ENCODE measurements around the gene CNNM1. TPM values are rescaled to one million over a fixed set of nuclear protein-coding genes. Genes with fewer than 3 reads are reported as not detected.
A peak's percentile ranks its signal among the peaks of the same experiment; 100 is the strongest.

Gene CNNM1
- total and polyA plus RNA-seq, 9 of the 15 experiments (the other 6 are each of a cell fraction or from before 2014, with no cell fraction given): not detected

DNA sequence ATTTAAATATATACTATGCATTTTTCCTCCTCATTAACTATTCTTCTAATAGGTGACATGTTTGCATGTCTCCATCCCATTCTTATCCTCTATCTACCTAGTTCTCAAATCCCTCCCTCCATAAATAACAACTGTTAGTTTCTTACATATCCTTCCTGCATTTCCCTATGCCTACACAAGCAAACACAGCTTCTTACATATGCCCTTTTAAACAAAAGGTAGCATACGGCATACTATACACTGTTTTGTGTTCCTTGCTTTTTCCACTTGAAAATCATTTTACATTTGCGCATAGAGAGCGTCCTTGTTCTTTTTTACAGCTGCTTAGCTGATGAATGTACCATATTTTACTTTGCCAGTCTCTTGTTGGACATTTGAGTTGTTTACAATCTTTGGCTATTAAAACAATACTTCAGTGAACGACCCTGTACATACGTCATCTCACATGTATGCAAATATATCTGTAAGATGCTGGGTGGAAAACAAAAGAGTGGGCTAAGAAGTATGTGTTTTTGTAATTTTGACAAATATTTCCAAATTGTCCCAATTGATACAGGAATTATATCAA is 93.5 kb downstream of the CNNM1 start (continued):
- TF ChIP-seq HDAC1 (IDR thresholded peaks at IDR 0.05): no peak
- peak; percentile 0; the same call in 1 of the 2 replicates for TF ChIP-seq SUPT5H (IDR thresholded peaks at IDR 0.05)
- TF ChIP-seq TARDBP (IDR thresholded peaks at IDR 0.05): no peak
- TF ChIP-seq, protein P1, sequence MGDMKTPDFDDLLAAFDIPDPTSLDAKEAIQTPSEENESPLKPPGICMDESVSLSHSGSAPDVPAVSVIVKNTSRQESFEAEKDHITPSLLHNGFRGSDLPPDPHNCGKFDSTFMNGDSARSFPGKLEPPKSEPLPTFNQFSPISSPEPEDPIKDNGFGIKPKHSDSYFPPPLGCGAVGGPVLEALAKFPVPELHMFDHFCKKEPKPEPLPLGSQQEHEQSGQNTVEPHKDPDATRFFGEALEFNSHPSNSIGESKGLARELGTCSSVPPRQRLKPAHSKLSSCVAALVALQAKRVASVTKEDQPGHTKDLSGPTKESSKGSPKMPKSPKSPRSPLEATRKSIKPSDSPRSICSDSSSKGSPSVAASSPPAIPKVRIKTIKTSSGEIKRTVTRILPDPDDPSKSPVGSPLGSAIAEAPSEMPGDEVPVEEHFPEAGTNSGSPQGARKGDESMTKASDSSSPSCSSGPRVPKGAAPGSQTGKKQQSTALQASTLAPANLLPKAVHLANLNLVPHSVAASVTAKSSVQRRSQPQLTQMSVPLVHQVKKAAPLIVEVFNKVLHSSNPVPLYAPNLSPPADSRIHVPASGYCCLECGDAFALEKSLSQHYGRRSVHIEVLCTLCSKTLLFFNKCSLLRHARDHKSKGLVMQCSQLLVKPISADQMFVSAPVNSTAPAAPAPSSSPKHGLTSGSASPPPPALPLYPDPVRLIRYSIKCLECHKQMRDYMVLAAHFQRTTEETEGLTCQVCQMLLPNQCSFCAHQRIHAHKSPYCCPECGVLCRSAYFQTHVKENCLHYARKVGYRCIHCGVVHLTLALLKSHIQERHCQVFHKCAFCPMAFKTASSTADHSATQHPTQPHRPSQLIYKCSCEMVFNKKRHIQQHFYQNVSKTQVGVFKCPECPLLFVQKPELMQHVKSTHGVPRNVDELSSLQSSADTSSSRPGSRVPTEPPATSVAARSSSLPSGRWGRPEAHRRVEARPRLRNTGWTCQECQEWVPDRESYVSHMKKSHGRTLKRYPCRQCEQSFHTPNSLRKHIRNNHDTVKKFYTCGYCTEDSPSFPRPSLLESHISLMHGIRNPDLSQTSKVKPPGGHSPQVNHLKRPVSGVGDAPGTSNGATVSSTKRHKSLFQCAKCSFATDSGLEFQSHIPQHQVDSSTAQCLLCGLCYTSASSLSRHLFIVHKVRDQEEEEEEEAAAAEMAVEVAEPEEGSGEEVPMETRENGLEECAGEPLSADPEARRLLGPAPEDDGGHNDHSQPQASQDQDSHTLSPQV (IDR thresholded peaks at IDR 0.05): no peak
- TF ChIP-seq, protein P2, sequence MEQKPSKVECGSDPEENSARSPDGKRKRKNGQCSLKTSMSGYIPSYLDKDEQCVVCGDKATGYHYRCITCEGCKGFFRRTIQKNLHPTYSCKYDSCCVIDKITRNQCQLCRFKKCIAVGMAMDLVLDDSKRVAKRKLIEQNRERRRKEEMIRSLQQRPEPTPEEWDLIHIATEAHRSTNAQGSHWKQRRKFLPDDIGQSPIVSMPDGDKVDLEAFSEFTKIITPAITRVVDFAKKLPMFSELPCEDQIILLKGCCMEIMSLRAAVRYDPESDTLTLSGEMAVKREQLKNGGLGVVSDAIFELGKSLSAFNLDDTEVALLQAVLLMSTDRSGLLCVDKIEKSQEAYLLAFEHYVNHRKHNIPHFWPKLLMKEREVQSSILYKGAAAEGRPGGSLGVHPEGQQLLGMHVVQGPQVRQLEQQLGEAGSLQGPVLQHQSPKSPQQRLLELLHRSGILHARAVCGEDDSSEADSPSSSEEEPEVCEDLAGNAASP (IDR thresholded peaks at IDR 0.05): no peak
- TF ChIP-seq FOSL1 (tag; conservative IDR thresholded peaks at IDR 0.05): no peak
- no peak for TF ChIP-seq COPS2 (conservative IDR thresholded peaks at IDR 0.05)
- TF ChIP-seq POLR2AphosphoS2 (IDR thresholded peaks at IDR 0.05; ENCODE audit: low read length): no peak
